Measurements from ENCODE around the gene C13orf46.
A peak's percentile ranks its signal among the peaks of the same experiment; 100 is the strongest.

Gene C13orf46

DNA sequence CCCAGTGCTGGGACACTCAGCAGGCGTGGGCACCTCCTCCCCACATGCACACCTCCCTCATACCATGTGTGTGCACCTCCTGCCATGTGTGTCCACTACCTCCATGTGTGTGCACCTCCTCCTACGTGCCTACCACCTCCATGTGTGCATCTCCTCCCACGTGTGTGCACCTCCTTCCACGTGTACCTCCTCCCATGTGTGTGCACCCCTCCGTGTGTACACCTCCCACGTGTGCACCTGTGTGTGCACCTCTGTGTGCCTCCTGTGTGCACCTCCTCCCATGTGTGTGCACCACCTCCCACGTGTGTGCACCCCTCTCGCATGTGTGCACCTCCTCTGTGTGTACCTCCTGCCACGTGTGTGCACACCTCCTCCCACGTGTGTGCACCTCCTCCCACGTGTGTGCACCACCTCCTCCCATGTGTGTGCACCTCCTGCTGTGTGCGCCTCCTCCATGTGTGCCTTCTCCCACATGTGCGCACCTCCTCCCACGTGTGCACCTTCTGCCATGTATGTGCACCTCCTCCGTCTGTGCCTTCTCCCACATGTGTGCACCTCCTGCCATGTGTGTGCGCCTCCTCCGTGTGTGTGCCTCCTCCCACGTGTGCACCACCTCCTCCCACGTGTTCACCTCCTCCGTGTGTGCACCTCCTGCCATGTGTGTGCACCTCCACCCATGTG, 6.1 kb upstream of the C13orf46 start:
- no peak overlapping the region for H3K4me3 ChIP-seq (ENCODE audit: low read depth, low read length)
- TF ChIP-seq, protein P1, sequence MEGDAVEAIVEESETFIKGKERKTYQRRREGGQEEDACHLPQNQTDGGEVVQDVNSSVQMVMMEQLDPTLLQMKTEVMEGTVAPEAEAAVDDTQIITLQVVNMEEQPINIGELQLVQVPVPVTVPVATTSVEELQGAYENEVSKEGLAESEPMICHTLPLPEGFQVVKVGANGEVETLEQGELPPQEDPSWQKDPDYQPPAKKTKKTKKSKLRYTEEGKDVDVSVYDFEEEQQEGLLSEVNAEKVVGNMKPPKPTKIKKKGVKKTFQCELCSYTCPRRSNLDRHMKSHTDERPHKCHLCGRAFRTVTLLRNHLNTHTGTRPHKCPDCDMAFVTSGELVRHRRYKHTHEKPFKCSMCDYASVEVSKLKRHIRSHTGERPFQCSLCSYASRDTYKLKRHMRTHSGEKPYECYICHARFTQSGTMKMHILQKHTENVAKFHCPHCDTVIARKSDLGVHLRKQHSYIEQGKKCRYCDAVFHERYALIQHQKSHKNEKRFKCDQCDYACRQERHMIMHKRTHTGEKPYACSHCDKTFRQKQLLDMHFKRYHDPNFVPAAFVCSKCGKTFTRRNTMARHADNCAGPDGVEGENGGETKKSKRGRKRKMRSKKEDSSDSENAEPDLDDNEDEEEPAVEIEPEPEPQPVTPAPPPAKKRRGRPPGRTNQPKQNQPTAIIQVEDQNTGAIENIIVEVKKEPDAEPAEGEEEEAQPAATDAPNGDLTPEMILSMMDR (IDR thresholded peaks at IDR 0.05; ENCODE audit: insufficient read depth, low read length, missing control alignments), result no peak
- ChIA-PET CTCF (interaction anchor here (0.8 kb wide), 1 partner anchor 15 kb away, joined by 3 read pairs; no protein-coding TSS in a partner anchor), POLR2A (no interaction called here)
- no peak for DNase-seq (ENCODE audit: low read depth, low spot score)

DNA sequence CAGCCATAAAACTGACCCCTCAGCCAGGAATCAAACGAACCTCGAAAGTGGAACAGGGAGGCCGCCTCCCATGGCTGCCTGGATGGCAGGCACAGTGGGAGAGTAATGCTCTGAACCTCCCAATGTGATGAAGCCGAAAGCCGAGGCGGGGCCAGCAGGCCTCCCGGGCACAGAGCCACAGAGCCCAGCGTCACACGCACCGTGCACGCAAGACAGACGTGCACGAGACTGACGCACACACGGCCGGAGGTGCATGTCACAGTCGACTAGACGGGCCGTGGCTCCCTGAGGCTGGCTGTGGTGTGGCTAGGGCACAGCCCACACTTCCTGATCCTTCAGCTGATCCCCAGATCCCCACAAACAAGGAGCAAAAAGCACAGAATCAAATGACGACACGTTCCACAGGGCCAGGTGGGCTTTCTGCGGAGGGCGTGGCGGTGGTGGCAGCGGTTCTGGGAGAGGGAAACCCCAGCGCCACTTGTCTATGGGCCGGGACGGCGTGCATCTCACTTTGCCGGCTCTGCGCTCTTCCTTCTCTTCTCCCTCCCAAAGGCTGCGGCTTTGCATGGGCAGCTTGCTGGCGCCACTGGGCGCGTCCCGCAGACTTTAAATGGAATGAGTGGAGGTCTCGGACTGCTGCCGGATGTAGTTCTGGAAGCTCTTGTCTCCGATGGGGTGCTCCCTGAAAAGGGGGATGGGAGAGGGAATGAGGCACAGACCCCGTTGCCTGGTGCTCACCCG, 5.0 kb upstream of the C13orf46 start:
- H3K4me3 ChIP-seq (ENCODE audit: low read depth, low read length), result no peak overlapping the region
- no peak for DNase-seq (ENCODE audit: low read depth, low spot score)
- POLR2A ChIA-PET, result no interaction called here
- CTCF ChIA-PET, result interaction anchor here (0.8 kb wide), 1 partner anchor 16 kb away, joined by 3 read pairs; no protein-coding TSS in a partner anchor
- TF ChIP-seq, protein P1 (IDR thresholded peaks at IDR 0.05; ENCODE audit: insufficient read depth, low read length, missing control alignments), result no peak

DNA sequence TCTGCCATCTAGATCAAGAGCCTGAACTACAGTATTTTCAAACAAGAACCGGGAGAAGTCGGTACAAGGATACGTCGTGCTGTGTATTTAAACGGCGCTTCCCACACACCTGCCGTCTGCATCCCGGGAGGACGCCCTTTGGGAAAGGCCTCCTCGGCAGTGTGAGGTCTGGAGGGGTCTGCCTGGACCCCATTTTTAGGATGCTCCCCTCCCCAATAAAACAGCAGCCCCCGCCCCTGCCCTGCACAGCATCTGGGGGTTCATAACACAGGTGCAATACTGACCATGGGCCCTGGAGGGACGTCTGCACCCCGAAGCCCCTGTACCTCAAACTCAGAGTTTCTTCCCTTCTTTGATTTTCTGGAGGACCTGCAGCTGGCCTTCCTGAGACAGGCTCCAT, 4.1 kb upstream of the C13orf46 start:
- ChIA-PET POLR2A (no interaction called here), CTCF (interaction anchor here (1.1 kb wide), 1 partner anchor 15 kb away, joined by 4 read pairs; no protein-coding TSS in a partner anchor)
- H3K4me3 ChIP-seq (ENCODE audit: low read depth, low read length), result no peak overlapping the region
- no peak for DNase-seq (ENCODE audit: low read depth, low spot score)
- TF ChIP-seq, protein P1 (IDR thresholded peaks at IDR 0.05; ENCODE audit: insufficient read depth, low read length, missing control alignments), result no peak

DNA sequence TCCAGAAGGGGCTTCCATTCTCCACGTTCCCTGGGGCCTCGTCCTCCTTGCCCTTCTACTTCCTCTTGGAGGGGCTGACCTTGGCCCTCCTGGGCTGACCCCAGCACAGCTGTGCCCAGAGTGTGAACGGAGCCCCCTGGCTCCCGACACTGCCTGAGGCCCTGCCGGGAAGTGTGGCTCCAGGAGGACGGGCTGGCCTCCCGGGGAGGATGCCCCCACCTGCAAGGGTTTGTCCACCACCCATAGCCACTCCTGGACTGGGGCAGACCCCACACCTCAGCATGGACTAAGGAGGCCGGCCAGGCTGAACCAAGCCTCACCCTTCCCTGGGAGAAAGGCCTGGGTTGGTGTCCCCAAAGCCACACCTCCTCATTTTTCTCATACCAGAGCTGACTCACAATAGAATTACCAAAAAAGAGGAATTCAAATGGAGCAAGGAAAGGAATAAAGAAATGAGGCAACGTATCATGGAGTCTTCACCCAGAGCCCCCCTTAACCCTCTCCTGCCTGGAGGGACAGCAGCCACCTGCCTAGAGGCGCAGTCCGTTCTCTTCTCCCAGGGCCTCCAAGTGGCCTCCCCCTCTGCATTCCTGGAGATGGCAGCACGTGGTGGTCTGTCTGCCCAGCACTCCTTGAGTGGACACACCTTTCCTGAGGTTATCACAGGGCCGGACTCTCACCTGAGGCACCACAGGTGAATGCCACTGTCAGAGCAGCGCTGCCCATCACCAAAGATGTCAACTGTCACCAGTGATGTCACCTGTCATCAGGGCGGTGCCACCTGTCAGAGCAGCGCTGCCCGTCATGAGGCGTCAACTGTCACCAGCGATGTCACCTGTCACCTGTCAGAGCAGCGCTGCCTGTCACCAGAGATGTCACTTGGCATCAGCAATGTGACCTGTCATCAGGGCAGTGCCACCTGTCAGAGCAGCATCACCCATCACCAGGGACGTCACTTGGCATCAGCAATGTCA, 3.1 kb upstream of the C13orf46 start:
- POLR2A ChIA-PET, result no interaction called here
- CTCF ChIA-PET, result interaction anchor here (1.1 to 1.3 kb wide), 2 partner anchors 16 to 252 kb away, joined by 3 to 4 read pairs; no protein-coding TSS in a partner anchor
- peak; percentile 7 for DNase-seq (ENCODE audit: low read depth, low spot score)
- H3K4me3 ChIP-seq (ENCODE audit: low read depth, low read length), result no peak overlapping the region
- TF ChIP-seq, protein P1 (IDR thresholded peaks at IDR 0.05; ENCODE audit: insufficient read depth, low read length, missing control alignments), result no peak

DNA sequence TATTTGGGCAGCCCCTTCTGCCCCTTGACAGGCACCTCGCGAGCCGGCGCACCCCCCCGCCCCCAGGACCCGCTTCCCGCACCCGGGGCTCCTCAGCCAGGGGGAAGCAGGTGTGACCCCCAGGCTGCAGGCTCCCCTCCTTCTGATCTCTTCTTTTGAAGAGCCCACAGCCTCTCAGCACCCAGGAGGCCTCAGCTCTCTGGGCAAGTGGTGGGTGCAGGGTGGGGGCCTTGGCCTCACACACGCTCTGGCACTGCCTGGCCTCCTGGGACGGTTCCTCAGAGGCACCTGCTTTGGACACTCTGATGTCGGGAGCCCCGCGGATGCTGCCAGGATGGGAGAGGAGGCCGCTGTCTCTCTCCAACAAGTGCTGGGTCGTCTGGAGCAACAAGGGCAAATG, 1.5 kb upstream of the C13orf46 start:
- POLR2A ChIA-PET, result no interaction called here
- H3K4me3 ChIP-seq (ENCODE audit: low read depth, low read length), result no peak overlapping the region
- TF ChIP-seq, protein P1 (IDR thresholded peaks at IDR 0.05; ENCODE audit: insufficient read depth, low read length, missing control alignments), result no peak
- CTCF ChIA-PET, result interaction anchor here (1.3 kb wide), 1 partner anchor 253 kb away, joined by 3 read pairs; no protein-coding TSS in a partner anchor
- DNase-seq (ENCODE audit: low read depth, low spot score), result no peak
